Ovary (tissue), 9 donors: Measurements from ENCODE around the gene CNPY3. TPM values are rescaled to one million over a fixed set of nuclear protein-coding genes. Genes with fewer than 3 reads are reported as not detected.

Experiments
- DNase-seq, 5 donors: peaks; one replicate each; pipeline ENCODE4 v3.0.0-alpha.2; 2019 to 2020
- H3K27ac ChIP-seq, 2 donors: fragments of 200-600 bp; one replicate each; pipeline versions ENCODE4 v1.5.1 to v1.8.0; 2019 to 2022
- H3K27me3 ChIP-seq: fragments of 200-600 bp; one replicate; pipeline ENCODE4 v1.8.0; 2022
- H3K36me3 ChIP-seq: fragments of 200-600 bp; sonication (generic); one replicate; pipeline ENCODE4 v1.5.1; 2019
- H3K4me1 ChIP-seq: one replicate; pipeline ENCODE4 v1.8.1; 2013; ENCODE audit warnings: mild to moderate bottlenecking, moderate library complexity; ENCODE audit not compliant: insufficient read depth
- H3K4me3 ChIP-seq: fragments of 200-600 bp; sonication (generic); one replicate; pipeline ENCODE4 v1.5.1; 2017
- H3K9me3 ChIP-seq, 2 donors: fragments of 200-600 bp in 1 of 2; sonication (generic) in 1 of 2; one replicate each; pipeline versions ENCODE4 v1.5.1 to v1.8.1; 2013 to 2019; ENCODE audit warnings: mild to moderate bottlenecking in 1 of 2, moderate library complexity in 1 of 2
- EP300 ChIP-seq: sonication (generic); formaldehyde crosslinking; IDR thresholded peaks from one replicate; pipeline ENCODE4 v1.6.1; 2017; ENCODE audit warnings: antibody characterized with exemption
- POLR2A ChIP-seq: fragments of 450-650 bp; IDR thresholded peaks from one replicate; pipeline ENCODE4 v1.6.1; 2017; ENCODE audit warnings: antibody characterized with exemption, mild to moderate bottlenecking, moderate library complexity
- WGBS, 3 donors: extraction: QIAGEN DNeasy Blood & Tissue Kit in 1 of 3; methylation state at CpG; one replicate each; pipeline versions ENCODE4 v1.1.5 to v1.1.7; 2013 to 2017; 5-methylcytosine and 5-hydroxymethylcytosine counted together
- intact Hi-C, 4 donors: fragments of 100-400 bp; cut with DNase I; formaldehyde crosslinking; loops; one replicate each; pipeline versions ENCODE4 v1.11.0 to v1.15.1; 2022 to 2023
- polyA plus RNA-seq, 2 donors: library from polyadenylated mRNA; stranded (reverse); fragments of 200-250 nt in 1 of 2; fragments of 350-450 nt in 1 of 2; fragmentation: Illumina TruSeq in 1 of 2; extraction: RNeasy Lipid Tissue Mini Kit (QIAGEN cat#74804) in 1 of 2; gene quantifications; one replicate each; pipeline ENCODE4 v1.2.3, GENCODE V29; 2013 to 2014
- total RNA-seq, 7 donors: library from RNA; depleted of rRNA in 2 of 7; stranded (reverse); fragments of >200 nt in 2 of 7; fragmentation: NEBNext Ultra II Directional in 3 of 7; extraction: Animal tissue kit (Norgen Biotek cat#: 25700) in 3 of 7; gene quantifications; one replicate each; pipeline versions ENCODE4 v1.1.0 to v1.2.4, GENCODE V29; 2016 to 2023
- TF ChIP-seq, protein P1 (sequence below), 3 donors: fragments of 450-650 bp in 2 of 3; fragments of 200-600 bp in 1 of 3; IDR thresholded peaks; one replicate each; pipeline versions ENCODE4 v1.5.1 to v1.8.0; 2016 to 2022; ENCODE audit warnings: antibody characterized with exemption in 3 of 3, mild to moderate bottlenecking in 1 of 3
- donor health status: DM: no; HTN: no; CAD: no; lungs with moderate emphysema.
- donor health status: DM: no; HTN: no; CAD: no.
- donor health status: Bipolar disorder and iron deficiency.
- donor health status: DM: yes; HTN: yes; CAD: no.
- donor health status: DM: no; HTN: no; CAD: no.
- donor health status: DM: yes; HTN: yes; CAD: no.

The CNPY3 gene
- total and polyA plus RNA-seq, 9 donors: 25.3 to 61.2 (median 41.3) TPM

DNA sequence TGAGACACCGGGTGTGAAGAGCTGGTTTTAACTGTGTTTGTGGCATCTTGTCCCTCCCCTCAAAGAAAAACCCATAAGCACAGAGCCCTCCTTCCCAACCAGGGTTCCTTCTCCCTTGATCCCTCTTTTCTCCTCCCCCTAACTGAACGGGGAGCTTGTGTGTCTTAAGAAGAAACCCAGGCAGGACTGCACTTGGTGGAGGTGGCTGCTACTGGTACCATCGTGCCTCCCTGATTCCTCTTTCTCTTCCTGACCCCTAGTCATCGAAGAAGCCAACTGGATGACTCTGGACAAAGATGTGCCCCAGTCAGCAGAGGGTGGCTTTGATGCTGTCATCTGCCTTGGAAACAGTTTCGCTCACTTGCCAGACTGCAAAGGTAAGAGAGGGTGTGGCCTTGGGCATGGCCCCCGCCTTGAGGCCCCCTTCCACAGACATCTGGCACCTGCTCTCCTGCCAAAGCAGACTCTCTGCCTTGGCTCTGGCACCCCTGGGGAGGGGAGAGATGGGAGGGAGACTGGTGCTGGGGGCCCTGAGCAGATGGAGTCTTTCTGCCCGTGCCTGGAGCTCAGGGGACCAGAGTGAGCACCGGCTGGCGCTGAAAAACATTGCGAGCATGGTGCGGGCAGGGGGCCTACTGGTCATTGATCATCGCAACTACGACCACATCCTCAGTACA is 33.4 kb downstream of the CNPY3 start:
- WGBS, 3 donors: 84 to 88% (median 86%) methylated on average over 6 to 13 of the region's 13 CpGs

DNA sequence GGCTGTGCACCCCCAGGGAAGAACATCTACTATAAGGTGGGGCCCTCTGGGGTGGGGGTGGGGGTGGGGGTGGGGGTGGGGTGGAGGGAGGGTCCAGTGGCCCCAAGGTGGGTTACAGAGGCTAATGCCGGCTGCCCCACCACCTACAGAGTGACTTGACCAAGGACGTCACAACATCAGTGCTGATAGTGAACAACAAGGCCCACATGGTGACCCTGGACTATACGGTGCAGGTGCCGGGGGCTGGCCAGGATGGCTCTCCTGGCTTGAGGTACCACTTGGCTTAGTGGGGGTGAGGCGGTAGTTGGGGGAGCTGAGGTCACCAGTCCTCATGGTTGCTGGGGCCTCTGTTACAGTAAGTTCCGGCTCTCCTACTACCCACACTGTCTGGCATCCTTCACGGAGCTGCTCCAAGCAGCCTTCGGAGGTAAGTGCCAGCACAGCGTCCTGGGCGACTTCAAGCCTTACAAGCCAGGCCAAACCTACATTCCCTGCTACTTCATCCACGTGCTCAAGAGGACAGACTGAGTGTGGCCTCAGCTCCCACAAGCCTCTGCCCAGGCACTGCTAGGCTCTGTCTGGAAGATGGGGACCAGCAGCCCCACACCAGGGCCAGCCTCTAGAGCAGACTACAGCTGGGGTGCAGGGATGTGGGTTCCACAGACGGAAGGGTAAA is 34.0 kb downstream of the CNPY3 start:
- no peak overlapping the region for H3K27ac ChIP-seq
- no peaks in the 10 kb centered on the region for H3K9me3 ChIP-seq
- no peak for TF ChIP-seq POLR2A
- TF ChIP-seq, protein P1, sequence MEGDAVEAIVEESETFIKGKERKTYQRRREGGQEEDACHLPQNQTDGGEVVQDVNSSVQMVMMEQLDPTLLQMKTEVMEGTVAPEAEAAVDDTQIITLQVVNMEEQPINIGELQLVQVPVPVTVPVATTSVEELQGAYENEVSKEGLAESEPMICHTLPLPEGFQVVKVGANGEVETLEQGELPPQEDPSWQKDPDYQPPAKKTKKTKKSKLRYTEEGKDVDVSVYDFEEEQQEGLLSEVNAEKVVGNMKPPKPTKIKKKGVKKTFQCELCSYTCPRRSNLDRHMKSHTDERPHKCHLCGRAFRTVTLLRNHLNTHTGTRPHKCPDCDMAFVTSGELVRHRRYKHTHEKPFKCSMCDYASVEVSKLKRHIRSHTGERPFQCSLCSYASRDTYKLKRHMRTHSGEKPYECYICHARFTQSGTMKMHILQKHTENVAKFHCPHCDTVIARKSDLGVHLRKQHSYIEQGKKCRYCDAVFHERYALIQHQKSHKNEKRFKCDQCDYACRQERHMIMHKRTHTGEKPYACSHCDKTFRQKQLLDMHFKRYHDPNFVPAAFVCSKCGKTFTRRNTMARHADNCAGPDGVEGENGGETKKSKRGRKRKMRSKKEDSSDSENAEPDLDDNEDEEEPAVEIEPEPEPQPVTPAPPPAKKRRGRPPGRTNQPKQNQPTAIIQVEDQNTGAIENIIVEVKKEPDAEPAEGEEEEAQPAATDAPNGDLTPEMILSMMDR (IDR thresholded peaks at IDR 0.05): no peak
- TF ChIP-seq EP300: no peak
- peaks cover 5% of the 10 kb centered on the region for H3K4me1 ChIP-seq
- intact Hi-C loops: loop anchor here in 1 of 4 donors (10.0 kb wide), 1 partner anchor 49 kb away; the partner anchor contains the start of gene PTCRA
- no peak for DNase-seq
- 79 to 87% (median 82%) methylated on average over 8 to 12 of the region's 12 CpGs for WGBS, 3 donors
- H3K4me3 ChIP-seq: no peak overlapping the region
- peaks cover 3% of the 10 kb centered on the region for H3K36me3 ChIP-seq
- no peaks in the 10 kb centered on the region for H3K27me3 ChIP-seq

More for the DNA sequence above, 33.4 kb downstream of the CNPY3 start:
- no peaks in the 10 kb centered on the region for H3K9me3 ChIP-seq
- H3K36me3 ChIP-seq: peaks cover 3% of the 10 kb centered on the region
- H3K27ac ChIP-seq: no peak overlapping the region
- H3K4me3 ChIP-seq: no peak overlapping the region
- intact Hi-C loops: loop anchor here in 1 of 4 donors (10.0 kb wide), 1 partner anchor 48 kb away; the partner anchor contains the start of gene PTCRA
- DNase-seq: no peak
- H3K27me3 ChIP-seq: no peaks in the 10 kb centered on the region
- TF ChIP-seq, protein P1 (IDR thresholded peaks at IDR 0.05): no peak
- TF ChIP-seq EP300 (no peak), POLR2A (no peak)
- H3K4me1 ChIP-seq: peaks cover 5% of the 10 kb centered on the region

DNA sequence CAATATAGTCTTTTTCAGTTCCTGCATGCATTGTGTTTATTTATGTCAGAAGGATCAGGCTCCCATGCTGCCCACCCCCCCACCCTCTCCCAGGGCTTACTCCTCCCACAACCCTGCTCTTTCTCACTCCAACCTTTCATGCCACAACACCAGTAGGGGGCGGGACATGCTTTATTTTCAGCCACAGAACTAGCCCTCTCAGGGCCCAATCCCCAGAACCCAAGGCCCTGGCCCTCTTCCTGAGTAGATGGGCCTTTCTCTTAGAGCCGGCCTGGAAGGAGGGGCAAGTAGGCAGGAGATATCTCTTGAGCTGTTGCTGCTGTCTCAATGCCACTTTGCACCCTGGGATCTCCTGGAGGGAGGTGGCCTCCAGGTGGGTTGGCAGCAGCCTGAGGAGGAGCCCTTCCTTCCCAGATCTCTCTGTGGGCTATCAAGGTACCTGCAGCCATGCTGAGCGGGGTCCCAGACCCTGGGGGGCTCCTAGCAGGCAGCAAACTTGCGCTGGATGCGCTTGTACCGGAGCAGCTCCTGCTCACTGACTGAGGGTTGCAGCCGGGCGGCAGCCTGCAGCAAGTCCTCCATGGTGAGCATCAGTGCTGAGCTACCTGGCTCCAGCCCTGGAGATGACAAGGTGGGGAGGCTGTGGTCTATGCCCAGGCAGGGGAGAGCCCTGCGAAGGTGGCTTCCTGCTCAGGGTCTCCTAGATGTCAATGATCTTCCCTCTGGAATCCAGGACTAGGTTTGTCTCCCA is 34.8 kb downstream of the CNPY3 start:
- H3K9me3 ChIP-seq: no peaks in the 10 kb centered on the region
- TF ChIP-seq, protein P1 (IDR thresholded peaks at IDR 0.05): no peak
- TF ChIP-seq POLR2A (no peak), EP300 (no peak)
- peaks cover 3% of the 10 kb centered on the region for H3K36me3 ChIP-seq
- no peak overlapping the region for H3K4me3 ChIP-seq
- 80 to 86% (median 84%) methylated on average over 9 of the region's 9 CpGs for WGBS, 3 donors
- H3K27ac ChIP-seq: no peak overlapping the region
- intact Hi-C loops: loop anchor here in 1 of 4 donors (10.0 kb wide), 1 partner anchor 49 kb away; the partner anchor contains the start of gene PTCRA
- peaks cover 5% of the 10 kb centered on the region for H3K4me1 ChIP-seq
- DNase-seq: no peak
- H3K27me3 ChIP-seq: no peaks in the 10 kb centered on the region

DNA sequence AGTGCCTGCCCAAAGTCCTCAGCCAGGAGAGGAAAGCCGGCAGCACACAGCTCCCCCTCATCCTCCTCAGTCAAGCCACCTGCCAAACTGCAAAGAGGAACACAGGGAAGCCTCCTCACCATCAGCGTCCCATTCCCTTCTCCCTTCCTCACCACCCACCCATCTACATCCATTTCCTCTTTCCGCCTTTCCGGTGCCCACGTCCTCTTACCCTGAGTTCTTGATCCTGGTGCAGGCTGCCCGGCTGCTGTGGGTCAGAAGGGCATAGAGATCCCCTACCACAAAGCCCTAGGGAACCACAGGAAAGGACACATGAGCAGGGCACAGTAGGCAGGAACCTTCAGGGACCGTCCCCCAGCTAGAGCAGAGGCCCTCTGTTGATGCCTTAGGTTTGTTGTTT is 37.3 kb downstream of the CNPY3 start:
- intact Hi-C loops: loop anchor here in 1 of 4 donors (10.0 kb wide), 1 partner anchor 52 kb away; the partner anchor contains the start of gene PTCRA
- TF ChIP-seq POLR2A (no peak), EP300 (no peak)
- TF ChIP-seq, protein P1 (IDR thresholded peaks at IDR 0.05): no peak
- Histone ChIP-seq H3K4me1 (no peaks in the 10 kb centered on the region), H3K36me3 (peaks cover 3% of the 10 kb centered on the region), H3K27me3 (no peaks in the 10 kb centered on the region), H3K9me3 (no peaks in the 10 kb centered on the region), H3K27ac (no peak overlapping the region), H3K4me3 (no peak overlapping the region)
- 70 to 81% (median 73%) methylated on average over 7 of the region's 7 CpGs for WGBS, 3 donors
- no peak for DNase-seq
